ENCODE data around the gene SYK.

Gene SYK

GRCh38 chr9:90848866-90849265 is 47.2 kb downstream of the SYK start:
- no peak overlapping the region for H3K4me3 ChIP-seq (ENCODE audit: low read depth, low read length)
- H3K9me3 ChIP-seq (ENCODE audit: control insufficient read depth, low read length), result no peaks in the 10 kb centered on the region
- TF ChIP-seq CTCF (IDR thresholded peaks at IDR 0.05), result no peak
- peaks cover 3% of the 10 kb centered on the region for H3K79me2 ChIP-seq
- peak overlapping the region; percentile 94 for H3K27ac ChIP-seq
- no peak overlapping the region for H3K4me2 ChIP-seq (ENCODE audit: low read length)
- peaks cover 28% of the 10 kb centered on the region for H3K4me1 ChIP-seq
- H3K36me3 ChIP-seq (ENCODE audit: control insufficient read depth, insufficient read depth, low read length), result no peaks in the 10 kb centered on the region
- no peak overlapping the region for H3K9ac ChIP-seq
- no peaks in the 10 kb centered on the region for H3K27me3 ChIP-seq (ENCODE audit: control insufficient read depth, insufficient read depth, low read length)
- H2AFZ ChIP-seq, result no peak overlapping the region

GRCh38 chr9:90851444-90851843 is 49.8 kb downstream of the SYK start:
- Histone ChIP-seq H3K27ac (peak overlapping the region; percentile 94), H3K36me3 (ENCODE audit: control insufficient read depth, insufficient read depth, low read length) (no peaks in the 10 kb centered on the region), H3K9ac (no peak overlapping the region), H3K9me3 (ENCODE audit: control insufficient read depth, low read length) (no peaks in the 10 kb centered on the region), H3K27me3 (ENCODE audit: control insufficient read depth, insufficient read depth, low read length) (no peaks in the 10 kb centered on the region), H3K4me1 (peaks cover 44% of the 10 kb centered on the region), H2AFZ (no peak overlapping the region), H3K4me3 (ENCODE audit: low read depth, low read length) (no peak overlapping the region), H3K4me2 (ENCODE audit: low read length) (peak overlapping the region; percentile 43), H3K79me2 (no peaks in the 10 kb centered on the region)
- no peak for TF ChIP-seq CTCF (IDR thresholded peaks at IDR 0.05)

GRCh38 chr9:90853945-90854344 is 52.3 kb downstream of the SYK start:
- Histone ChIP-seq H3K36me3 (ENCODE audit: control insufficient read depth, insufficient read depth, low read length) (no peaks in the 10 kb centered on the region), H2AFZ (no peak overlapping the region), H3K27ac (peak overlapping the region; percentile 69), H3K4me2 (ENCODE audit: low read length) (no peak overlapping the region), H3K4me3 (ENCODE audit: low read depth, low read length) (no peak overlapping the region), H3K27me3 (ENCODE audit: control insufficient read depth, insufficient read depth, low read length) (no peaks in the 10 kb centered on the region), H3K79me2 (peaks cover 3% of the 10 kb centered on the region), H3K9ac (no peak overlapping the region), H3K9me3 (ENCODE audit: control insufficient read depth, low read length) (no peaks in the 10 kb centered on the region), H3K4me1 (peaks cover 55% of the 10 kb centered on the region)
- no peak for TF ChIP-seq CTCF (IDR thresholded peaks at IDR 0.05)

GRCh38 chr9:90854637-90855175 is 53.1 kb downstream of the SYK start:
- Histone ChIP-seq H3K4me2 (ENCODE audit: low read length) (peak overlapping the region; percentile 36), H3K27me3 (ENCODE audit: control insufficient read depth, insufficient read depth, low read length) (no peaks in the 10 kb centered on the region), H3K79me2 (peaks cover 3% of the 10 kb centered on the region), H3K4me3 (ENCODE audit: low read depth, low read length) (no peak overlapping the region), H2AFZ (no peak overlapping the region), H3K9me3 (ENCODE audit: control insufficient read depth, low read length) (no peaks in the 10 kb centered on the region), H3K36me3 (ENCODE audit: control insufficient read depth, insufficient read depth, low read length) (no peaks in the 10 kb centered on the region), H3K9ac (no peak overlapping the region), H3K4me1 (peaks cover 49% of the 10 kb centered on the region), H3K27ac (peak overlapping the region; percentile 69)
- no peak for TF ChIP-seq CTCF (IDR thresholded peaks at IDR 0.05)

GRCh38 chr9:90855208-90855902 is 53.7 kb downstream of the SYK start:
- no peak for TF ChIP-seq CTCF (IDR thresholded peaks at IDR 0.05)
- no peak overlapping the region for H3K9ac ChIP-seq
- peaks cover 4% of the 10 kb centered on the region for H3K79me2 ChIP-seq
- no peak overlapping the region for H2AFZ ChIP-seq
- no peaks in the 10 kb centered on the region for H3K36me3 ChIP-seq (ENCODE audit: control insufficient read depth, insufficient read depth, low read length)
- H3K4me2 ChIP-seq (ENCODE audit: low read length), result peak overlapping the region; percentile 36
- no peaks in the 10 kb centered on the region for H3K27me3 ChIP-seq (ENCODE audit: control insufficient read depth, insufficient read depth, low read length)
- peak overlapping the region; percentile 5 for H3K4me3 ChIP-seq (ENCODE audit: low read depth, low read length)
- no peaks in the 10 kb centered on the region for H3K9me3 ChIP-seq (ENCODE audit: control insufficient read depth, low read length)
- peaks cover 45% of the 10 kb centered on the region for H3K4me1 ChIP-seq
- peak overlapping the region; percentile 69 for H3K27ac ChIP-seq

All from parathyroid adenoma (tissue), 2 donors.